Limb (tissue), 2 donors: ENCODE results near the gene GNAI3.

Source experiments
- DNase-seq, 2 donors: peaks; one replicate each; pipeline ENCODE4 v3.0.0-alpha.2; 2016; ENCODE audit errors: extremely low spot score in 2 of 2

GNAI3 gene

GRCh38 chr1:109543988-109544735, 4.3 kb upstream of the GNAI3 start:
- DNase-seq = no peak

DNA sequence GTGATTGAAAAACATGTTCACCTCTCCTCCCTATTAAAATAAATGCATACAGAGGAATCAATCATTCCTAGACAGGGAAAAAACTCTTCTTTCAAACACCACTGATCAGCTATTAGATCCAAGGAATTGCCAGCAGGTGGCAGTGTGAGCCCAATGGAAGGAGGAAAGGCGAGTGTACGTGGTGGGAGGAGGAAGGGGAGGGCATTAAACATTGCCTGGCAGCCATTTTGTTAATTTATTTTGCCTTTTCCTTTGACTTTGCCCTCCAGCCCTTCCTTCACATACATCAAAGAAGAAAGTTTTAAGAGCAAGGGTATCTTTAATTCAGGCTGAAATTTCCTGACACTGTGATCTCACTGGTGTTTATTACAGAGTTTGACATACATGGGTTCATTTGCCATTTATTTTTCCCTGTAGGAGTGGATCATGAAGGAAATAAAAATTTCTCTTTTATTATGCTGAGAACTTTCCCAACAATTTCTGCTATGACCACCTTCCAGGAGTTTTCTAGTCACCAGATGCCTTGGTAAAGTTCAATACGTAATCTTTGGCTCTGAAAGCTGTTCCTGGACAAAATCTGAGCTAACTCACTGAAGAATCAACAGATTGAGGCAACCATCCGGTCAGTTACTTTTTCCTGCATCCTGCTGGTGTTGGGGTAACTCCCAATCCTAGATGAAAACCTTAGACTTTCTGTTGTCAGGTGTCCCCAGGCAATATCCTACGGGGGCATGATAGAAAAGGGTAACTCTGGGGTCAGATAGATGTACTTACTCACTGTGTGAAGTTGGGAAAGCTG, 1.9 kb upstream of the GNAI3 start:
- peak; percentile 92 to 95 for DNase-seq

DNA sequence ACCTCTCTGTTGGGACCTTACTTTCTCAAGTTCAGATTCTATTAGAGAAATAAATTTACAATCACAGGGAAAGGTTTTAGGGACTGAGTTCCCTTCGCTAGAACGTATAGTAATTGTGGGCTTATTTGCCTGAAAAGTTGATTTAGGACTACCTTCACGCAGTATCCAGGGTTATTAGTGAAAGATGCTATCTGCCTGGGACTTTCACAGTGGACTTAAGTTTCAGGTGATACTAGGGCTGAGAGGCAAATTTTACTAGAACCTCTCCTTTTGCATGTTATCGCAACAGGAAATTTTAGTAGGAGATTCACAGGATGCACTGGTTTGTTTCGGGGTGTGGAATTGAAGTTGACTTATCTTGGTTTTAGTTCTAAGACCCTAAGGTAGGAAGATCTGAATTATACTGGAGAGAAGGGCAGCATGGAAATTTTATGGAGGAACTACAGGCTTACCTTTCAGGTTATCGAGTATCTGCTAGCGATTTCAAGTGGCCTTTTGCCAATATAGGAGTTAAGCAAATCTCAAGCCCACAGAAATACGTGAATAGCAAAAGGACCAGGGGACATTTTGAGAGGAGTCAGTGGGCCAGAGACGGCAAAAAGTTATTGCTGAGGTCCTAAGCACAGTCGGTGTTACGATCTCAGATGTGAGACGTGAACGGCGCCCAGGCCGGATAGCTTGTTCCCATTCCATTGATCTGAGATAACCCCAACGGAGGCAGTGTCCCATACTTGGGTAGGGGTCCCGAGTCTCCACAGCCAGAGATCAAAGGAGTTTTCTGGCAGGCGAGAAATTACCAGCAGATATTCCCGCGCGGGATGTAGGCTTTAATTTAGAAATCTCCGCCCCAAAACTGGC, 723 bp upstream of the GNAI3 start:
- no peak for DNase-seq

- DNase-seq = no peak
These were observed 8.1 kb downstream of the GNAI3 start for GRCh38 chr1:109556563-109556962.

DNA sequence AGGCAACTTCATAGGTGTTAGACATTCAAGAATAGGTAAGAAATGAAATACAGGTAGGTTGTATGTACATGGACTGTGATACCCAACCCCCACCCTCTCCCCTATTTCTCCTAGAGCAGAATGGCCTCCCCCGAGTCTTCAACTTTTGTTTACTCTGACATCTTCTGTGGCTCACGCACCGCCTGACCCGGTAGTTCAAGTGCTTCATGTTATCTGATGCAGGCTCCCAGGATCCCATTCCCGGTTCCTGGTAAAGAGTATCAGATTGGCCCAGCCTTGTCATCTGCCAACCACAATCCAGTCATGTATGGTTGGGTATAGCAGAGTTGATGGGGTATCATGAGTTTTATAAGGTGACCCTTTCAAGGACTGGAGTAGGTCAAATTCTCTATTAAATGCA, 9.1 kb downstream of the GNAI3 start:
- no peak for DNase-seq

DNA sequence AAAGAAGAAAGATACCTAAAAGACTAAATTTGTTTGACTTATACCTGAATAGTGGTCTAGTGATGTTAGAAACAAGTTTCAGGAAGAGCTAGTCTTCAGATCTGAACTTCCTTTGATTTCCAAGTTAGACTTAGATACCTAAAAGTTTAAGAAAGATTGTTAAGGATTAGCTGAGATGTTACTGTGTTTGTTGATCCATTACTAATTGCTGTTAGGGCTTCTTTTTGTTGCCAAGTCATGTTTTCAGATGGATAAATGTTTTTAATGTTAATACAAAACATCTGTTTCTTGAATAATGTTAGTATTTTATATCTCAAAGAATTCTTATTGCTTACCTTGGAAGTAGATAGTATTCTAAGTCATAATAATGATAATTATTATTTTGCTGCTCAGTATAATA, 11.6 kb downstream of the GNAI3 start:
- no peak for DNase-seq

DNA sequence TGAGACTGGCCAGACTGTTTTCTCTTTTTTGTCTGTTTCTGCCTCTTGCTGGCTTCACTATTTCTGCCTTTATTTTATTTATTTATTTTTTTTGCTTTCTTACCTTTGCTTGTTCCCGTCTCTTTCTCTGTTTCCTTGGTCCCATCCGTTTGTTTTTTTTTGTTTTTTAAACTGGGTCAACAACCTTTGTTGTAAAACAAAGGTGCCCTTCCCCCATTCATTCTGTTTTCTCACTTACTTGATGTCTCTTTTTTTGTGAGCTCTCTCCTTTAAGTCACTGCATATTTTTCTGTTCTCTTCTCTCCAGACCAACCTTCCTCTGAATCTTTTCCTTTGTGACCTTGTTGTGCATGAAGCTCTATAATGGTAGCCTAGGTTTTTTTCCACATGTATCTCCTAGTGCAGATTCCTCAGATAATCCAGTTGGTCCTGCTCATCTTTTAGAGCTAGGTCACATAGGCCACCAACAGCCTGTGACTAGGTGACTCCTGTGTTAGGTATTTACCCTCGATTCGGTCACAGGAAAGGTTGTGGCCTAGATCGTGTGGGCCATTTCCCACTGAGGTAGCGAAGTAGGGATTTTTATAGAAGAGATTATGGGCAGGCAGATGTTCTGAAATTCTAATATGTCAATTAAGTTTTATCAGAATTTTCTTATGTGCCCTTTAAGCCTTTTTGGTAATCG, 15.9 kb downstream of the GNAI3 start:
- no peak for DNase-seq

DNA sequence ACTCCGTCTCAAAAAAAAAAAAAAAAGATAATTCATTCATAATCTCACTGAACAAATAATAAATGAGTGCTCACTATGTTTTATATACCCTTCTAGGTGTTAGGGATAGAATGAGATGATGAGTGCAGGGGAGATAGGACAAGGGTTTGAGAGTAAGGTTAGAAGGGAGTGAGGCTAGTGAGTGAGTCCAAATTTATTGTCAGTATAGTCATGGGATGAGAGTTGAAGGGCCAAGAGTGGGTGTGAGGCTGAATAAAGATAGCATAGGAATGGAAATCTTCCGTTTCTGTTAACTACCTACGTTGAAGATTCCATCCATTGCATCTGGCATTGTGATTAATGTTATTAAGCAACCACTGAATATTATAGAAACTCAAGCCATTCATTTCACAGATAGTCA, 16.8 kb downstream of the GNAI3 start:
- DNase-seq = no peak

DNA sequence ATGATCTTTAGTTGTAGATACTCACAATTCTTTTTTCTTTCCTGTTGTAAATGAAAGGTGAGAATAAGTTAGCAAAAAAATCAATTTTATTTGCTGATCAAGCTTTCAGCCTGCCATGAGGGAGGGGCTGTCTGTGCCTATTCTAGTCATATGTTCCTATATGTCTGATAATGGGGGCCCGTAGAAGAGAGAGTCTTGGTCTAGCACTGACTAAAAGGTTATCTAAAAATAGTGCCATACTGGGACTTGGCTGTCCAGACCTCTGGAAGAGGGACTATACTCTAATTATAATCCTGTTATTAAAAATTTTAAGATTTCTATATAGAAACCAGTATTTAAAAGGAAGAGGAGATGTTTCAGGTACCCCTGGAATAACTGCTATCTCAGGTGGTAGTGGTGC, 18.6 kb downstream of the GNAI3 start:
- DNase-seq = no peak

DNA sequence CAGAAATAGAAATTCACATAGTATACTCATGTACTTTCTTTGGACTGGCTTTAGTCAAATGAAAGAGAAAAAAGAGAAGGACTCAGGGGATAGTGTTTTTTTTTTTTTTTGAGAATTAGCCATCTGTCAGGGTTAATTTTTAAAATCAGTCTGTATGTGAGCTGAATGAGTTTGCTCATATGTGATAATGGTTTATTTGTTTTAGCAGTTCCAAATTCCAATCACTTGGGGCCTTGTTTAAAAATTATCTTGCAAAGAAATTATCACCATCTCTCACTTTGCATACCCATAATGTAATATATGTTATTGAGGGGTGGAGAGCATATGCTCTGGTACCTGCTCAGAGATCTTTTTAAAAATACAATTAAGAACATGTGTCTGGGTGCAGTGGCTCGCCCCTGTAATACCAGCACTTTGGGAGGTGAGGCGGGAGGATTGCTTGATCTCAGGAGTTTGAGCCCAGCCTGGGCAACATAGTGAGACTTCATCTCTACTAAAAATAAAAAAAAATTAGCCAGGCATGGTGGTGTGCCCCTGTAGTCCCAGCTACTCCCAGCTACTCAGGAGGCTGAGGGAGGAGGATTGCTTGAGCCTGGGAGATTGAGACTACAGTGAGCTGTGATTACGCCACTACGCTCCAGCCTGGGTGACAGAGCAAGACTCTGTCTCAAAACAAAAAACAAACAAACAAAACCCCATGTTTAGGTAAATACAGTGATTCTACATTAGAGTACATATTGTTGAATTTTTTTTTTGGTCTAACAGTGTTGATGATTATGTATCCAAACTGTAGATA, 19.7 kb downstream of the GNAI3 start:
- DNase-seq = no peak

DNA sequence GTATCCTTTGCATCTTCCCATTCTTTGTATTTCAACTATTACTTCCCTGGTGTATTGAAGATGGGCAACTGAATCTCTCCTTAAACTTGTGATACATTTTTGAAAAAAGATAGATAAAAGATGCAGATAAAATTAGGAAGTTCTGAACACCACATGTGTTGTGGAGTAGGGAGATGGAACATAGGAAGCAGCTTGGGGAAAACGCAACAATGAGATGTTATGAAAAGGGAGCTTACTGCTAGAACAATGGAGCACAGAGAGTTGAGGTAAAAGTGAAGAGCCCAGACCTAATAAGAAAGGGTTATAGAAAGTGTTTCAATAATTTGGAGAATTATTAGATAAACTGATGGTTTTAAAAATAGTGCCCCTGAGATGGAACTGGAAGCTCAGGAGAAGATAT, 20.9 kb downstream of the GNAI3 start:
- no peak for DNase-seq

DNA sequence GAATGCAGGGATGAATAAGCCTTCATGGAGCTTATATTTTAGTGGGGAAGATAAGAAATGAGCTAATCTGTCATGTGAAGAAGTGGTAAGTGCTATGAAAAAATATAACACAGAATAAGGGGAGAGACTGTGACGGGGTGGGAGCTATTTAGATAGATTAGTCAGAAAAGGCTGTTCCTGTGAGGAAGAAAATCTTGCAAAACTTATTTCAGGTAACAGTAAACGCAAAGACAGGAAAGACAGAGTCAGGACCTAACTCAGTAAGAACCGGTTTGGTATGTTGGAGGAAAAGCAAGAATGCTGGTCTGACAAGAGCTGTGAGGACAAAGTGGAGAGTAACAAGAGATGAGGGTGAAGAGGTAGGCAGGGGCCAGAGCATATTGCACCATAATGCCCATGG, 22.0 kb downstream of the GNAI3 start:
- DNase-seq = no peak

GRCh38 chr1:109573785-109574184, 25.4 kb downstream of the GNAI3 start:
- DNase-seq = no peak

- no peak for DNase-seq
These were observed 30.6 kb downstream of the GNAI3 start for GRCh38 chr1:109578947-109579443.

DNA sequence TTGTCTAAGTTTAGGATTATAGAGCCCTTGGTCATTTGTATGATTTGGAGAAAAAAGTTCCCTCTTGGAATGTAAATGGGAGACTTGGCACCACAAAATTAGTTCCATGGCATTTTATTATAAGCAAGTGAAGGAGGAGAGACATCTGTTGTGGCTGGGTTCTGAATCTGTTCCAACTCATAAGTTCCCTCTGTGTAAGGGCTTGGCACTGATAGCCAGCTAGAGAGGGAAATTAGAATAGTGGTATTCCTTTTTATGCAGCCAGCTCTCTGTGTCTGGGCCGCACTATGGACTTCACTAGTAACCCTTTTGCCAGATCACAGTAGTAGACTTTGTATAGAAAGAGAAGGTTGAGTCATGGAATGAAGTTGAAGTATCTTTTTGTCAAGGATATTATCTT, 31.1 kb downstream of the GNAI3 start:
- peak in 1 of 2 donors; percentile 52 for DNase-seq

- no peak for DNase-seq
These were observed 33.6 kb downstream of the GNAI3 start for GRCh38 chr1:109582021-109582420.

- DNase-seq = no peak
These were observed 36.4 kb downstream of the GNAI3 start for GRCh38 chr1:109584766-109585165.

- DNase-seq = no peak
These were observed 37.6 kb downstream of the GNAI3 start for GRCh38 chr1:109586055-109586454.

GRCh38 chr1:109589177-109589576, 40.8 kb downstream of the GNAI3 start:
- no peak for DNase-seq

GRCh38 chr1:109589679-109590078, 41.3 kb downstream of the GNAI3 start:
- DNase-seq = no peak
